ENCODE measurements around the gene LZTR1.
A peak's percentile ranks its signal among the peaks of the same experiment; 100 is the strongest.
"Not testable (repeated sequence)": the region's sequence is repeated elsewhere in the genome, so short reads cannot be mapped to it uniquely, and the experiment has no call there.

LZTR1 gene

DNA sequence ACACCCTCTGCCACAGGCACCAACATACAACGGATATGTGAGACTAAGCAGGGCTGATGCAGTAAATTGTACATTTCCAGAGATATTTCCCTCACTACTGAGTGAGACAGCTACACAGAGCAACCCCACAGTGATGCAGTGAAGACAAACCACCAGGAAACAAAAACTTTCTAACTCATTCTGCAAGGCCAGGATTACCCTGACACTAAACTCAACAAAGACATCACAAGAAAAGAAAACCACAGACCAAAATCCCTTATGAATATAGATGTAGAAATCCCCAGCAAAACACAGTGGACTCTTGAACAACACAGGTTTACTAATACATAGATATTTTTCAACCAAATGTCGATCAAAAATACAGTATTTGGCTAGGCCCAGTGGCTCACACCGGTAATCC is 51.8 kb downstream of the LZTR1 start:
- no peak for DNase-seq (ENCODE audit: low read depth in 2 of 2)

DNA sequence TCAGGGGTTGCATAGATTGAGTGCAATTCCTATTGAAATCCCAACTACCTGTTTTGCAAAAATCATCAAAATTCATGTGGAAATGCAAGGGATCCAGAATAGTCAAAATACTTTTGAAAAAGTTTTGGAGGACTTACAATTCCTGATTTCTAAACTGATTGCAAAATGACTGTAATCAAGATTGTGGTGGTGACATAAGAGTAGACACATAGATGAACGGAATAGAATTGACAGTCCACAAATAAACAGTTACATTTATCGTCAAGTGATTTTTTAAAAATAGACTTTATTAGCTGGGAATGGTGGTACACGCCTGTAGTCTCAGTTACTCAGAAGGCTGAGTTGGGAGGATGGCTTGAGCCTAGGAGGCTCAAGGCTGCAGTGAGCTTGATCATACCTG is 52.9 kb downstream of the LZTR1 start:
- DNase-seq (ENCODE audit: low read depth in 2 of 2), result no peak

DNA sequence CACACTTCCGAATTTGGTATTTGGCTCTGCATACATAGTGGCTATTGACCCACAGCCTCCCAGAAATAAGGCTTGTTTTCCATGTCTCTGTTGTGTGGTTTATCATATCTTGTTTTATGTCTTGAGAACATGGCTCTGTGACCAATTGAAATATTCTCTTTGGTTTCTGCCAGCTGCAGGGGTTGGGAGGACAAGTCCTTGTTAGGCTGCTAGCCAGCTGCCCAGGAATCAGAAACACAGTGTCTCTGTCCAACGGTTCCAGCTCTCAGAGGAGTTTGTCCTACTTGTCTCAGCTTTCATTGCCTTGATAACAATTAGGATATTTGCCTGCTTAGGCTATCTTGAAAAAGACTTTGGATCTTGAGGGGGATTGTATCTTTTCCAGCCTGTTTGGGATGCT is 56.3 kb downstream of the LZTR1 start:
- no peak for DNase-seq (ENCODE audit: low read depth in 2 of 2)

DNA sequence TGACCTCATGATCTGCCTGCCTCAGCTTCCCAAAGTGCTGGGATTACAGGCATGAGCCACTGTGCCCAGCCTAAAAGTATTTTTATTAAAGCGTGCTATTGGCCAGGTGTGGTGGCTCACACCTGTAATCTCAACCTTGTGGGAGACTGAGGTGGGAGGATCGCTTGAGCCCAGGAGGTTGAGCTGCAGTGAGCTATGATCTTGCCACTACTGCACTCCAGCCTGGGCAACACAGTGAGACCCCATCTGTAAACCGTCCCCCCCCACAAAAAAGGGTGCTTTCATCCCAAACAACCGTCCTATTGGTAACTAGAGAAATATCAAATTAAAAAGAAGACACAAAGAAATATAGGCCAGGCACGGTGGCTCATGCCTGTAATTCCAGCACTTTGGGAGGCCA is 57.1 kb downstream of the LZTR1 start:
- not testable (repeated sequence) for DNase-seq (ENCODE audit: low read depth in 2 of 2)

DNA sequence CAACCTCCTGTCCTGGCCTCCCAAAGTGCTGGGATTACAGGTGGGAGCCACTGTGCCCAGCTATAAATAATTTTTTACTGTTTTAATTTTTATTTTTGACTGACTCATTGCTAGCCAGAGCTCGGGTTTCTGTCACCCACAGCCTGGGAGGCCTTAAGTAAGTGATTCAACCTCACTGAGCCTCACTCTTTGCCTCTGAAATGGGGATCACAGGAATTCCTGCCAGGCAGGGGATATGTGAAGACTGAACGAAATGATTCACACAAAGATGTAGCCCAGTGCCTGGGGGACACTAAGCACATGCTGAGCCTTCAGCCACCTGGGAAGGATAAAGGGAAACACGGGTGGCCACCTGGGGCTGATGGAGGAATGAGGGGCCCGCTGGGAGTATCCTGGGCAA is 59.8 kb downstream of the LZTR1 start:
- no peak for DNase-seq (ENCODE audit: low read depth in 2 of 2)

DNA sequence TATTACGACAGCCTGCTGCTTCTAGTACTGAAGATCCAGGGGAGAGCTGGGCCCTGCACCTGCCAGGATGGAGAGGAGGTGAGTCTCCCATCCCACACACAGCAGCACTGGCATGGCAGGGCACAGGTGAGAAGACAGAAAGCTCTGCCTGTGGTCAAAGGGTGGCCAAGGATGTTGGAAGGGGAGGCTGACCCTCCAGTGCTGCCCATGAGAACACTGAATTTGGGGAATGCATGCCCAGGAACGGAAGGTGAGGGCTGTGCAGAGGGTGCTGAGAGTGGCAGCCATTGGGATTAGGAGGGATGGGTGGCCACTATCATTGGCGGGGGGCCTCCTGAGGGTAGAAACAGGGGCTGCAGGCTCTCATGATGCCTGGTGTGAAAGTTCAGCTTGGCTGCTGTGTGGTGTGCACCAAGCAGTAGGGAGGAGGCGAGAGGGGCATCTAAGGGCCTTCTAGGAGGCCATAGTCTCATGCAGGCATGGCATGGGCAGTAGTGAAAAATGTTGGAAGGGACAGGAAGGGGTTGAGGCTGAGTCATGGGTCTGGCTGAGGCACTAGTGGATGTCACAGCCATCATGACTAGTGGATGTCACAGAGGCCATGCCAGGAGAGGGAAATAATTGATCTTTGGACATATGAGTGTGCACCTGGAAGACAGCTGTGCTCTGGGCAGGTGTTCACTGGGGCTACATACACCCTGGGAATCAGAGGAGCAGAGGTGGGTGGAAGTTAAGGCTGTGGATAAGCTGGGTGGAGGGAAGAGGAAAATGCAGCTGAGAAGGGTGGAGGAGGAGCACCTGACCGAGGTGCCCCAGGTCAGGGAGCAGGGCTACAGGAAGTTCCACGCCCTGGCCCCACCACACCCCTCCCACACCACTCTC is 61.1 kb downstream of the LZTR1 start:
- DNase-seq (ENCODE audit: low read depth in 2 of 2), result no peak

DNA sequence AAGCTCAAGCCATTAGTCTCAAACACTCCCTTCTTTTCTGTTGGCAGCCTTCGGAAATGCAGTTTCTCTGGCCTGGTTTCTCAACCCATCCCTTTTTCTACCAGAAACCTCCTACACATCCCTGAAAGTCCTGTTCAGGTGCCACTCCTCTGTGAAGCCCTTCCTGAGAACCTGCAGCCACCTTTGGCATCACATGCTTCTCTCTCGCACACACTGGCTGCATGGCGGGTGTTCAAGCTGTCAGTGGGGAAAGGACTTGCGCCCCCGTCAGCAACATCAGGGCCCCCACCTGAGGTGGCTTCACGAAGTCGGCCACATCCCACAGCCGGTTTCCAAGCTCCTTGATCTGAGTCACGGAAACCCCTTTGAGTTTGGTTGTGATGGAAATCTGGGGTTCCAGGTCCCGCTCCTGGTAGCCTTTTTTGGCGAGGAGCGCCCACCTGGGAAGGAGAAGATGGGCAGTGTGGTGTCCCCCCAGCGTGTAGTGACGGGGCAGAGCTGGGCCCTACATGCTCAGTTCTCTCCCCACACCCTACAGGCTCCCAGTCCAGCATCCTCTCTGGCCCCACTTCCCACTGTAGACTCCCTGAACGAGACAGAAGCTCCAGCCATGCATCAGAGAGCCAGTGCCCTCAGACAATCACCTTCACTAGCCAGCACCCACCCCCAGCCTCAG is 61.9 kb downstream of the LZTR1 start:
- no peak for DNase-seq (ENCODE audit: low read depth in 2 of 2)

DNA sequence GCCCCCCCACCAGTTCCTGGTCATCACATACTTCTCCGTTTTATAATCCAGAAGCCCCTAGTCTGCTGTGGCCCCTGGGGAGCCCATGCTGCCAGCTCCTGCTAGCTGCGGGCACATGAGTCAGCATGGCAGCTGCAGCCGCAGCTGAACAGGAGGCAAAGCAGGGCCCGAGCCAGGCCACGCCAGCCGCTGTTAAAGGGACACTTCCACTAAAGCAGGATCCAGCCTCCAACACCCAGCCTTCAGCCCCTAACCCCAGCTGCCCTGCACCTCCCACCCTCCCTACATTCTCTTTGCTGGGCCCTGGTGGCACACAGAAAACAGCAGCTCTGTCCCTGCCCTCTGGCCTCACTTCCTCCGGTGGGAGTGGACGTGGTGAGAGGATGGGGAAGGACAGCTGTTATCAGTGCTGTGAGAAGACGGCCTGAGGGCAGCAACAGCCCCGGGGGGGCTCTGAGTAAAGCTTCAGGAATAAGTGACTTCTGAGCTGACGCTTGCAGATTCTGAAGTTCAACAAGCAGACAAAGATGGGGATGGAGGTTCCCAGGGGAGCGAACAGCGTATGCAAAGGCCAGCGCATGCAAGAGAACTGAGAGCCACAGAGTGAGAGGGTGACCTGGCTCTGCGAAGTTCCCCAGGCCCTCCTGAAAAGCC is 63.0 kb downstream of the LZTR1 start:
- no peak for DNase-seq (ENCODE audit: low read depth in 2 of 2)

DNA sequence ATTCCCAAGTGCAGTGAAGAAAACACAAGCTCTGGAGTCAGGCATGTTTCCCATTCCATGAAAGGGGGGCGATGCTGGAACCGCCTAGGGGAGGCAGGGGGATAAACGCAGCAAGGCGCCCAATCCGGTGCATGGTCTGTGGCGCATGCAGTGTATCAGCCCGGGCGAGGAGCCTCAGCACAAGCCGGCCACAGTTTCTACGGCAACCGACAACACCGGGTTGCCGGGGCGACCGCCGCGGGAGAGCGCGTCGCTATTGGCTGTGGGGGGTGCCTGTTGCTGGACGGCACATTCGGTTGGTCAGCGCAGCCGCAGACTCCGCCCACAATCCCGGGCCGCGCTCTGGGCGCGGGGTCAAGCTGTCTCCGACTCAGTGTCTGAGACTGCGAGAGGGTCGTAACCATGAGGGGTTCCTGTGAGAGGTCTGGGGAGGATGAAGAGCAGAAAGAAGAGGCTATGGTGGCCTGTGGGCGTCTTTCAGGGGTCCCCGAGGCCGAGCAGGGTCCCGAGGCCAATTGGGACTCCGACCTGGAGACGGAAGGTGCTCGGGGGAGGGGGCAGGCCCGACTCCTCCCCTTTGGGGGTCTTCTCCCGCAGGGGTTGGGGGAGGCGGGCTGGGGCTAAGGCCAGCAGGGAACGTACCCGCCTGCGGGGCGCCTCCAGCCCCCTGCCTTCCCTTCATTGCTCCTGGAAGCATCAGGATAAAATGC is 63.6 kb downstream of the LZTR1 start, which contains the start of gene LRRC74B:
LRRC74B (plus strand) TSS at position 362 of the 710 bp plus-strand sequence; CDS start at position 403, 41 bp downstream.
- DNase-seq (ENCODE audit: low read depth in 2 of 2), result peak; percentile 18 to 21

DNA sequence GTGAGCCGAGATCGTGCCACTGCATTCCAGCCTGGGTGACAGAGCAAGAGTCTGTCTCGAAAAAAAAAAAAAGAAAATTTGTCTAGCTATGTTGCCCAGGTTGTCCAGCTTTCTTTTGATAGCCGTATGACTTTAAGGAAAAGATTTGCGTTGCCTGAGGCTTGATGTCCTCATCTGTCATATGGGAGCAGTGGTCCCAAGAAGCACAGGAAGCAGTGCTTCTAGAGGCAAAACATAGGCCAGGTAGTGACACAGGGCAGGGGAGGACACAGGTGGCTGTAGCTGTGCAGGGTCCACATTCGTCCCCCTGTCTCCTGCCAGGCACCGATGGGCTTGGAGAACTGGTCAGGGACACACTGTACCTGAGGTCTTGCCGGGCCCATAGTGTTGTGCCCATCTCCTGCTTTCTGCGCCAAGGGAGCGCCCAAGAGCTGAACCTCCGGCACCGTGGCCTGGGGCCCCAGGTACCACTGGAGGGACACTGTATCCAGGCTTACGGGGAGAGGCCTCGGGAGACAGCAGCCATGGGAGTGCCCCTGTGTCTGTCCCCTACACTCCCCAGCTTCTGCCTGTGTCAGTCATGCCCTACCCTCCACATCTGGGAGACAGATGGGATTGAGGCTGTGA is 65.1 kb downstream of the LZTR1 start:
- no peak for DNase-seq (ENCODE audit: low read depth in 2 of 2)

DNA sequence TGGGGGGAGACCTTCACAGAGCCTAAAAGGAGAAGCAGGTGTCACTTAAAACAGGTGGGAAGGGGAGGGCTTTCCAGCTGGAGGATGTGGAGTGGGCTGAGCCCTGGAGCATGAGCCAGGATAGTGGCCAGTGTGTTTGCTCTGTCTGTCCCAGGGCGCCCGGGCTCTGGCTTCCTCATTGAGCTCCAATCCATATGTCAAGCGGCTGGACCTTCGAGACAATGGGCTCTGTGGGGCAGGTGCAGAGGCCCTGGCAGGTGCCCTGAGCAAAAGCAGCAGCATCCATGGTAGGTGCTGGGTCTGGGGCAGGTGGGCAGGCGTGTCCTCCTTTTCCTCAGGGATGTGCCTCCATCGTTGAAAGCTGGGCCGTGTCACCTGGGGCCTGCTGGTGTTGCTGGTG is 65.6 kb downstream of the LZTR1 start:
- no peak for DNase-seq (ENCODE audit: low read depth in 2 of 2)

DNA sequence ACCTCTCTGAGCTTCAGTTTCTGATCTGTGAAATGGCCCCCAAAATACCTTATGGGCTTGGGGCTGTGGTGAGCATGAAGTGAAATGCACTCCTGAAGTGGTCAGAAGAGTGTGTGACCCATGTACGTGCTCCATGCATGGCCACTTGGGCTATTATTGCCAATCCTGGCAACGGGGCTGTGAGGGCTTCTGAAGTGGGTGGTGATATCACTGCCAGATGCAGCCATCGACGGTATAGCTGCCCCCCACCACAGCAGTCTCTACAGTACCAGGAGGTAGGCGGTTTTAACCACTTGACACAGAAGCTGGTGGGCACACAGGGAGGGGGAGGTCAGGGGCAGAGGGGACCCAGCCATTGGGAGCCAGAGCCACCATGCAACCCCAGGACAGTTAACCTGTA is 66.4 kb downstream of the LZTR1 start:
- not testable (repeated sequence) for DNase-seq (ENCODE audit: low read depth in 2 of 2)

Measured in stimulated activated CD4-positive, alpha-beta T cell treated with anti-CD3 and anti-CD28 coated beads, Interleukin-1b, Interleukin-23, amount 100 ng/mL, for 1 hour (primary cell).